ENCODE results near the gene NCS1.

The NCS1 gene

GRCh38 chr9:130166399-130166798 is 5.8 kb upstream of the NCS1 start:
- Histone ChIP-seq H3K27ac (ENCODE audit: low read depth, low read length) (no peak overlapping the region), H3K27me3 (ENCODE audit: control insufficient read depth, low read length) (no peaks in the 10 kb centered on the region), H3K4me1 (ENCODE audit: control insufficient read depth, low read length) (no peaks in the 10 kb centered on the region), H3K4me2 (ENCODE audit: low read length) (no peak overlapping the region), H3K36me3 (ENCODE audit: control insufficient read depth, low read length) (no peaks in the 10 kb centered on the region), H3F3A (ENCODE audit: control insufficient read depth, insufficient read depth) (no peaks in the 10 kb centered on the region), H3K4me3 (ENCODE audit: low read length) (no peak overlapping the region), H3K9me2 (replicated peaks; ENCODE audit: control insufficient read depth, low read length) (no peaks in the 10 kb centered on the region), H4K20me1 (ENCODE audit: control insufficient read depth, insufficient read depth, low read depth, low read length) (no peaks in the 10 kb centered on the region), H3K79me2 (ENCODE audit: control insufficient read depth, low read length) (no peaks in the 10 kb centered on the region), H3K9me3 (ENCODE audit: control insufficient read depth, insufficient read depth, low read length) (no peaks in the 10 kb centered on the region)
- TF ChIP-seq EZH2phosphoT487 (IDR thresholded peaks at IDR 0.05; ENCODE audit: borderline replicate concordance, low read length): no peak

GRCh38 chr9:130167927-130168326 is 4.3 kb upstream of the NCS1 start:
- Histone ChIP-seq H3F3A (ENCODE audit: control insufficient read depth, insufficient read depth) (no peaks in the 10 kb centered on the region), H3K9me3 (ENCODE audit: control insufficient read depth, insufficient read depth, low read length) (no peaks in the 10 kb centered on the region), H3K4me1 (ENCODE audit: control insufficient read depth, low read length) (no peaks in the 10 kb centered on the region), H3K79me2 (ENCODE audit: control insufficient read depth, low read length) (no peaks in the 10 kb centered on the region), H4K20me1 (ENCODE audit: control insufficient read depth, insufficient read depth, low read depth, low read length) (no peaks in the 10 kb centered on the region), H3K27ac (ENCODE audit: low read depth, low read length) (no peak overlapping the region), H3K4me3 (ENCODE audit: low read length) (no peak overlapping the region), H3K36me3 (ENCODE audit: control insufficient read depth, low read length) (no peaks in the 10 kb centered on the region), H3K9me2 (replicated peaks; ENCODE audit: control insufficient read depth, low read length) (no peaks in the 10 kb centered on the region), H3K27me3 (ENCODE audit: control insufficient read depth, low read length) (no peaks in the 10 kb centered on the region), H3K4me2 (ENCODE audit: low read length) (no peak overlapping the region)
- peak; percentile 10 for TF ChIP-seq CTCF (IDR thresholded peaks at IDR 0.05; ENCODE audit: low read depth, low read length, poor library complexity, severe bottlenecking)
- no peak for TF ChIP-seq EZH2phosphoT487 (IDR thresholded peaks at IDR 0.05; ENCODE audit: borderline replicate concordance, low read length)

GRCh38 chr9:130171226-130172148 is 717 bp upstream of the NCS1 start:
- no peaks in the 10 kb centered on the region for H4K20me1 ChIP-seq (ENCODE audit: control insufficient read depth, insufficient read depth, low read depth, low read length)
- H3K27ac ChIP-seq (ENCODE audit: low read depth, low read length): no peak overlapping the region
- H3K9me3 ChIP-seq (ENCODE audit: control insufficient read depth, insufficient read depth, low read length): no peaks in the 10 kb centered on the region
- H3K4me2 ChIP-seq (ENCODE audit: low read length): no peak overlapping the region
- no peaks in the 10 kb centered on the region for H3K9me2 ChIP-seq (replicated peaks; ENCODE audit: control insufficient read depth, low read length)
- H3K36me3 ChIP-seq (ENCODE audit: control insufficient read depth, low read length): no peaks in the 10 kb centered on the region
- H3K27me3 ChIP-seq (ENCODE audit: control insufficient read depth, low read length): no peaks in the 10 kb centered on the region
- H3F3A ChIP-seq (ENCODE audit: control insufficient read depth, insufficient read depth): no peaks in the 10 kb centered on the region
- TF ChIP-seq CTCF (IDR thresholded peaks at IDR 0.05; ENCODE audit: low read depth, low read length, poor library complexity, severe bottlenecking) (no peak), EZH2phosphoT487 (IDR thresholded peaks at IDR 0.05; ENCODE audit: borderline replicate concordance, low read length) (no peak)
- no peaks in the 10 kb centered on the region for H3K79me2 ChIP-seq (ENCODE audit: control insufficient read depth, low read length)
- no peaks in the 10 kb centered on the region for H3K4me1 ChIP-seq (ENCODE audit: control insufficient read depth, low read length)
- H3K4me3 ChIP-seq (ENCODE audit: low read length): no peak overlapping the region

Data from DOHH2 (cell line).